Measurements from ENCODE around the gene XRCC4. TPM values are rescaled to one million over a fixed set of nuclear protein-coding genes. Genes with fewer than 3 reads are reported as not detected.
"Not testable (repeated sequence)": the region's sequence is repeated elsewhere in the genome, so short reads cannot be mapped to it uniquely, and the experiment has no call there.

Gene XRCC4
- total RNA-seq, 3 donors from 2014 or later = 8.8 to 10.8 (median 10.4) TPM

GRCh38 chr5:83353774-83354173 is 276.4 kb downstream of the XRCC4 start:
- DNase-seq (ENCODE audit: low spot score in 2 of 2) = no peak
- TF ChIP-seq POLR2A (IDR thresholded peaks at IDR 0.05) = no peak
- no peak for TF ChIP-seq POLR2AphosphoS5 (IDR thresholded peaks at IDR 0.05)
- no peak for TF ChIP-seq CTCF (IDR thresholded peaks at IDR 0.05)
- intact Hi-C loops (cut with DNase I; ENCODE audit: low total_unique reads) = no loop called here
- H3K27ac ChIP-seq = no peak overlapping the region
- no peaks in the 10 kb centered on the region for H3K27me3 ChIP-seq
- H3K36me3 ChIP-seq = no peaks in the 10 kb centered on the region
- no peaks in the 10 kb centered on the region for H3K4me1 ChIP-seq
- peaks cover 2 to 7% of the 10 kb centered on the region in 2 donors for H3K9me3 ChIP-seq
- H3K4me3 ChIP-seq = no peak overlapping the region

DNA sequence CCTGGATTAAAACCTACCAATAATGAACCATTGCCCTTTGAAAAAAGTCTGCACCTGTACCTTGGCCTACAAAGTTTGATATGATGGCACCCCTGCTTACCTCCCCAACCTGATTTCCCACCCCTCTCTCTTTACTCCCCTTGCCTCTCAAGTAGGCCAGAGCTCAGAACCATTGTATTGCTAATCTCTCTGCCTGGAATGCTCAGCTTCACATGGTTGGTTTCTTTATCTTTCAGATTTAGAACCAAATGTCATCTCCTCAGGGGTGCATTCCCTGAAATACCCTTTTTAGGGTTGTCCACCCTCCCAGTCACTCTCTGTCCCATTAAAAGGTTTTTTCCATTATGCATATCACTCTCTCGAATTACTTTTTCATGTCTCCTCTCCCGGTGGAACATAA is 277.6 kb downstream of the XRCC4 start:
- Histone ChIP-seq H3K27ac (no peak overlapping the region), H3K9me3 (peaks cover 0 to 5% of the 10 kb centered on the region in 2 donors), H3K36me3 (no peaks in the 10 kb centered on the region), H3K4me3 (no peak overlapping the region), H3K4me1 (no peaks in the 10 kb centered on the region), H3K27me3 (no peaks in the 10 kb centered on the region)
- intact Hi-C loops (cut with DNase I; ENCODE audit: low total_unique reads) = no loop called here
- no peak for DNase-seq (ENCODE audit: low spot score in 2 of 2)
- no peak for TF ChIP-seq POLR2A (IDR thresholded peaks at IDR 0.05)
- no peak for TF ChIP-seq POLR2AphosphoS5 (IDR thresholded peaks at IDR 0.05)
- no peak for TF ChIP-seq CTCF (IDR thresholded peaks at IDR 0.05)

DNA sequence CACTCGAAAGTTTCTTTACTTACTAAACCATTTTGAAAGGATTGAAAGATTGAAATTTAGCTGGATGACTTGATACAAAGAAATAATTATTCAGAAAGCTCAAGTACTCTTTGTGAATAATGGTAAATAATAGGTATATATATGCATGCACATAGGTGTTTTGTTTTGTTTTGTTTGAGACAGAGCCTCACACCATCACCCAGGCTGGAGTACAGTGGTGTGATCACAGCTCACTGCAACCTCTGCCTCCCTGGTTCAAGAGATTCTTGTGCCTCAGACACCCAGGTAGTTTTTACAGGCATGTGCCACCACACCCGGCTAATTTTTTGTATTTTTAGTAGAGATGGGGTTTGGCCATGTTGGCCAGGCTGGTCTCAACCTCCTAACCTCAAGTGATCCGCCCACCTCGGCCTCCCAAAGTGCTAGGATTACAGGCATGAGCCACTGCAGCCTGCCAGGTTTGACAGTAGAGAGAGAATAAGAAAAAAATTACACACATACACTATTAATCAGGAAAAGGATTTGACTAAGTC is 278.2 kb downstream of the XRCC4 start:
- peaks cover 2 to 11% of the 10 kb centered on the region in 2 donors for H3K9me3 ChIP-seq
- H3K4me1 ChIP-seq; H3K27ac ChIP-seq; intact Hi-C loops (cut with DNase I; ENCODE audit: low total_unique reads); H3K4me3 ChIP-seq; H3K36me3 ChIP-seq; H3K27me3 ChIP-seq; DNase-seq (ENCODE audit: low spot score in 2 of 2): not testable (repeated sequence)

- DNase-seq (ENCODE audit: low spot score in 2 of 2) = no peak
- H3K4me3 ChIP-seq = no peak overlapping the region
- H3K36me3 ChIP-seq = no peaks in the 10 kb centered on the region
- peaks cover 4 to 13% of the 10 kb centered on the region in 2 donors for H3K9me3 ChIP-seq
- intact Hi-C loops (cut with DNase I; ENCODE audit: low total_unique reads) = no loop called here
- no peaks in the 10 kb centered on the region for H3K4me1 ChIP-seq
- TF ChIP-seq POLR2A (IDR thresholded peaks at IDR 0.05) = no peak
- TF ChIP-seq POLR2AphosphoS5 (IDR thresholded peaks at IDR 0.05) = no peak
- no peak for TF ChIP-seq CTCF (IDR thresholded peaks at IDR 0.05)
- H3K27me3 ChIP-seq = no peaks in the 10 kb centered on the region
- H3K27ac ChIP-seq = no peak overlapping the region
Measured at GRCh38 chr5:83357621-83358231, 280.4 kb downstream of the XRCC4 start.

- H3K9me3 ChIP-seq = peaks cover 4 to 13% of the 10 kb centered on the region in 2 donors
- H3K36me3 ChIP-seq = no peaks in the 10 kb centered on the region
- intact Hi-C loops (cut with DNase I; ENCODE audit: low total_unique reads) = no loop called here
- no peak overlapping the region for H3K4me3 ChIP-seq
- H3K27ac ChIP-seq = no peak overlapping the region
- no peaks in the 10 kb centered on the region for H3K27me3 ChIP-seq
- no peak for DNase-seq (ENCODE audit: low spot score in 2 of 2)
- no peaks in the 10 kb centered on the region for H3K4me1 ChIP-seq
- no peak for TF ChIP-seq POLR2AphosphoS5 (IDR thresholded peaks at IDR 0.05)
- TF ChIP-seq CTCF (IDR thresholded peaks at IDR 0.05) = no peak
- no peak for TF ChIP-seq POLR2A (IDR thresholded peaks at IDR 0.05)
Measured at GRCh38 chr5:83360573-83360972, 283.2 kb downstream of the XRCC4 start.

All from breast epithelium (tissue), 4 donors.